Neural cell (in vitro differentiated cells): ENCODE data around the gene ZNF783. TPM values are rescaled to one million over a fixed set of nuclear protein-coding genes. Genes with fewer than 3 reads are reported as not detected.

Experiments
- H2AFZ ChIP-seq: fragments of 200-600, 300-800 bp; sonication (generic), shearing (Covaris generic); 2 replicates; pipeline ENCODE4 v1.6.0; 2014; ENCODE audit warnings: low read depth, mild to moderate bottlenecking, antibody characterized with exemption, low read length, moderate library complexity
- H3F3A ChIP-seq: fragments of 200-600 bp; shearing (Covaris generic); 2 replicates; pipeline ENCODE4 v1.6.1; 2016; ENCODE audit warnings: mild to moderate bottlenecking, moderate library complexity, mixed read lengths, antibody characterized with exemption, low read length; ENCODE audit not compliant: insufficient read depth, poor library complexity, severe bottlenecking
- H3K27ac ChIP-seq: fragments of 200-600, 300-800 bp; sonication (generic), shearing (Covaris generic); 2 replicates; pipeline ENCODE4 v1.5.1; 2014; ENCODE audit warnings: mild to moderate bottlenecking, low read length, moderate library complexity
- H3K27me3 ChIP-seq: fragments of 300-800, 200-600 bp; sonication (generic), shearing (Covaris generic); 2 replicates; pipeline ENCODE4 v1.6.0; 2014; ENCODE audit warnings: mild to moderate bottlenecking, low read depth, low read length, moderate library complexity; ENCODE audit not compliant: insufficient read depth
- H3K36me3 ChIP-seq: fragments of 300-800, 200-600 bp; sonication (generic), shearing (Covaris generic); 2 replicates; pipeline ENCODE4 v1.5.1; 2014; ENCODE audit warnings: mild to moderate bottlenecking, antibody characterized with exemption, low read length, moderate library complexity; ENCODE audit not compliant: insufficient read depth
- H3K4me2 ChIP-seq: fragments of 300-800, 200-600 bp; sonication (generic), shearing (Covaris generic); 2 replicates; pipeline ENCODE4 v1.6.0; 2014; ENCODE audit warnings: mild to moderate bottlenecking, low read length
- H3K4me3 ChIP-seq: fragments of 300-800, 200-600 bp; sonication (generic), shearing (Covaris generic); 2 replicates; pipeline ENCODE4 v1.5.1; 2014; ENCODE audit warnings: mild to moderate bottlenecking, low read length, moderate library complexity
- H3K79me2 ChIP-seq: fragments of 200-600 bp; shearing (Covaris generic); replicated peaks from 2 replicates; pipeline ENCODE4 v1.6.0; 2014; ENCODE audit warnings: mild to moderate bottlenecking, low read length, moderate library complexity; ENCODE audit not compliant: insufficient read depth
- H3K9ac ChIP-seq: fragments of 300-800, 200-600 bp; sonication (generic), shearing (Covaris generic); 2 replicates; pipeline ENCODE4 v1.6.1; 2016; ENCODE audit warnings: mild to moderate bottlenecking, low read length, mixed read lengths
- H3K9me2 ChIP-seq: fragments of 200-600 bp; shearing (Covaris generic); 2 replicates; pipeline ENCODE4 v1.6.1; 2016; ENCODE audit warnings: mild to moderate bottlenecking, low read length, mixed read lengths; ENCODE audit not compliant: insufficient read depth
- H3K9me3 ChIP-seq: fragments of 200-600, 300-800 bp; sonication (generic), shearing (Covaris generic); 2 replicates; pipeline ENCODE4 v1.6.1; 2016; ENCODE audit warnings: mild to moderate bottlenecking, mixed run types, low read length, moderate library complexity, mixed read lengths
- H4K20me1 ChIP-seq: fragments of 200-600 bp; shearing (Covaris generic); 2 replicates; pipeline ENCODE4 v1.6.1; 2016; ENCODE audit warnings: mild to moderate bottlenecking, mixed run types; ENCODE audit not compliant: insufficient read depth
- EP300 ChIP-seq: fragments of 450-650 bp; conservative IDR thresholded peaks from 2 replicates; pipeline ENCODE4 v1.6.1; 2014; ENCODE audit warnings: antibody characterized with exemption, mild to moderate bottlenecking, moderate library complexity; ENCODE audit not compliant: poor library complexity, severe bottlenecking
- EZH2 ChIP-seq: fragments of 200-600, 300-800 bp; shearing (Covaris generic), sonication (generic); IDR thresholded peaks from 2 replicates; pipeline ENCODE4 v1.6.1; 2014; ENCODE audit warnings: antibody characterized with exemption, low read length, borderline replicate concordance, mild to moderate bottlenecking; ENCODE audit not compliant: insufficient read depth, poor library complexity, severe bottlenecking
- MXI1 ChIP-seq: fragments of 450-650 bp; conservative IDR thresholded peaks from 2 replicates; pipeline ENCODE4 v1.6.1; 2014; ENCODE audit warnings: antibody characterized with exemption, mild to moderate bottlenecking; ENCODE audit not compliant: poor library complexity, severe bottlenecking
- POLR2AphosphoS5 ChIP-seq: IDR thresholded peaks from 2 replicates; pipeline ENCODE4 v1.6.1; 2012
- RAD21 ChIP-seq: fragments of 450-650 bp; conservative IDR thresholded peaks from 2 replicates; pipeline ENCODE4 v1.6.1; 2014; ENCODE audit warnings: antibody characterized with exemption, mild to moderate bottlenecking, moderate library complexity
- SMC3 ChIP-seq: fragments of 450-650 bp; conservative IDR thresholded peaks from 2 replicates; pipeline ENCODE4 v1.6.1; 2014; ENCODE audit warnings: antibody characterized with exemption, mild to moderate bottlenecking, moderate library complexity; ENCODE audit not compliant: poor library complexity
- TAF1 ChIP-seq: IDR thresholded peaks from 2 replicates; pipeline ENCODE4 v1.6.1; 2012; ENCODE audit warnings: low read depth
- polyA plus RNA-seq: library from polyadenylated mRNA; depleted of rRNA; stranded (reverse); fragments of >200 nt; gene quantifications from 2 replicates; pipeline ENCODE4 v1.2.3, GENCODE V29; 2014
- TF ChIP-seq, protein P1 (sequence below): IDR thresholded peaks from 2 replicates; pipeline ENCODE4 v1.6.1; 2012; ENCODE audit warnings: borderline replicate concordance
- TF ChIP-seq, protein P2 (sequence below): fragments of 450-650 bp; IDR thresholded peaks from 2 replicates; pipeline ENCODE4 v1.5.1; 2014; ENCODE audit warnings: antibody characterized with exemption, mild to moderate bottlenecking, moderate library complexity; ENCODE audit not compliant: poor library complexity, severe bottlenecking

The ZNF783 gene
- polyA plus RNA-seq, 1 donor from 2014 or later: 23.9 TPM

DNA sequence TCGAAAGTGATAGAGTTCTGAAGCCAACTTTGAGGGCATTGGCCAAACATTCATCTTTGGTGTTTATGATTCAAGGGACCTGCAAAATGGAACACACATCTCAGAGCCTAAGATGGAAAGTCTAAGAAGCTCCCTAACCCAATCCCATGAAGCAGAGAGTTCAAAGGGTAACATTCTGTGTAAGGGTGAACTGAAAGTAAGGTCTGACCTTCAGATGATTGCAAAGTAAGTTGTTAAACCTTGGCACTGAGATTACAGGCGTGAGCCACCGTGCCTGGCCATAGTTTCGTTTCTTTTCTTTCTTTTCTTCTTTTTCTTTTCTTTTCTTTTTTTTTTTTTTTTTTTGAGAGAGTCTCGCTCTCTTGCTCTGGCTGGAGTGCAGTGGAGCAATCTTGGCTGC, 20.3 kb upstream of the ZNF783 start:
- H3F3A ChIP-seq: no peaks in the 10 kb centered on the region
- H3K27ac ChIP-seq: no peak overlapping the region
- H2AFZ ChIP-seq: no peak overlapping the region
- peaks cover 26% of the 10 kb centered on the region for H3K79me2 ChIP-seq
- H3K9me3 ChIP-seq: no peaks in the 10 kb centered on the region
- H3K4me2 ChIP-seq: no peak overlapping the region
- no peaks in the 10 kb centered on the region for H3K36me3 ChIP-seq
- H3K4me3 ChIP-seq: no peak overlapping the region
- no peaks in the 10 kb centered on the region for H3K27me3 ChIP-seq
- H3K9ac ChIP-seq: no peak overlapping the region
- H3K9me2 ChIP-seq: no peaks in the 10 kb centered on the region
- H4K20me1 ChIP-seq: no peaks in the 10 kb centered on the region
- no peak for TF ChIP-seq EP300
- TF ChIP-seq TAF1: no peak
- TF ChIP-seq MXI1: no peak
- TF ChIP-seq, protein P1, sequence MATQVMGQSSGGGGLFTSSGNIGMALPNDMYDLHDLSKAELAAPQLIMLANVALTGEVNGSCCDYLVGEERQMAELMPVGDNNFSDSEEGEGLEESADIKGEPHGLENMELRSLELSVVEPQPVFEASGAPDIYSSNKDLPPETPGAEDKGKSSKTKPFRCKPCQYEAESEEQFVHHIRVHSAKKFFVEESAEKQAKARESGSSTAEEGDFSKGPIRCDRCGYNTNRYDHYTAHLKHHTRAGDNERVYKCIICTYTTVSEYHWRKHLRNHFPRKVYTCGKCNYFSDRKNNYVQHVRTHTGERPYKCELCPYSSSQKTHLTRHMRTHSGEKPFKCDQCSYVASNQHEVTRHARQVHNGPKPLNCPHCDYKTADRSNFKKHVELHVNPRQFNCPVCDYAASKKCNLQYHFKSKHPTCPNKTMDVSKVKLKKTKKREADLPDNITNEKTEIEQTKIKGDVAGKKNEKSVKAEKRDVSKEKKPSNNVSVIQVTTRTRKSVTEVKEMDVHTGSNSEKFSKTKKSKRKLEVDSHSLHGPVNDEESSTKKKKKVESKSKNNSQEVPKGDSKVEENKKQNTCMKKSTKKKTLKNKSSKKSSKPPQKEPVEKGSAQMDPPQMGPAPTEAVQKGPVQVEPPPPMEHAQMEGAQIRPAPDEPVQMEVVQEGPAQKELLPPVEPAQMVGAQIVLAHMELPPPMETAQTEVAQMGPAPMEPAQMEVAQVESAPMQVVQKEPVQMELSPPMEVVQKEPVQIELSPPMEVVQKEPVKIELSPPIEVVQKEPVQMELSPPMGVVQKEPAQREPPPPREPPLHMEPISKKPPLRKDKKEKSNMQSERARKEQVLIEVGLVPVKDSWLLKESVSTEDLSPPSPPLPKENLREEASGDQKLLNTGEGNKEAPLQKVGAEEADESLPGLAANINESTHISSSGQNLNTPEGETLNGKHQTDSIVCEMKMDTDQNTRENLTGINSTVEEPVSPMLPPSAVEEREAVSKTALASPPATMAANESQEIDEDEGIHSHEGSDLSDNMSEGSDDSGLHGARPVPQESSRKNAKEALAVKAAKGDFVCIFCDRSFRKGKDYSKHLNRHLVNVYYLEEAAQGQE: no peak
- no peak for TF ChIP-seq SMC3
- no peak for TF ChIP-seq EZH2
- TF ChIP-seq RAD21: no peak
- TF ChIP-seq, protein P2, sequence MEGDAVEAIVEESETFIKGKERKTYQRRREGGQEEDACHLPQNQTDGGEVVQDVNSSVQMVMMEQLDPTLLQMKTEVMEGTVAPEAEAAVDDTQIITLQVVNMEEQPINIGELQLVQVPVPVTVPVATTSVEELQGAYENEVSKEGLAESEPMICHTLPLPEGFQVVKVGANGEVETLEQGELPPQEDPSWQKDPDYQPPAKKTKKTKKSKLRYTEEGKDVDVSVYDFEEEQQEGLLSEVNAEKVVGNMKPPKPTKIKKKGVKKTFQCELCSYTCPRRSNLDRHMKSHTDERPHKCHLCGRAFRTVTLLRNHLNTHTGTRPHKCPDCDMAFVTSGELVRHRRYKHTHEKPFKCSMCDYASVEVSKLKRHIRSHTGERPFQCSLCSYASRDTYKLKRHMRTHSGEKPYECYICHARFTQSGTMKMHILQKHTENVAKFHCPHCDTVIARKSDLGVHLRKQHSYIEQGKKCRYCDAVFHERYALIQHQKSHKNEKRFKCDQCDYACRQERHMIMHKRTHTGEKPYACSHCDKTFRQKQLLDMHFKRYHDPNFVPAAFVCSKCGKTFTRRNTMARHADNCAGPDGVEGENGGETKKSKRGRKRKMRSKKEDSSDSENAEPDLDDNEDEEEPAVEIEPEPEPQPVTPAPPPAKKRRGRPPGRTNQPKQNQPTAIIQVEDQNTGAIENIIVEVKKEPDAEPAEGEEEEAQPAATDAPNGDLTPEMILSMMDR: no peak
- TF ChIP-seq POLR2AphosphoS5: no peak

DNA sequence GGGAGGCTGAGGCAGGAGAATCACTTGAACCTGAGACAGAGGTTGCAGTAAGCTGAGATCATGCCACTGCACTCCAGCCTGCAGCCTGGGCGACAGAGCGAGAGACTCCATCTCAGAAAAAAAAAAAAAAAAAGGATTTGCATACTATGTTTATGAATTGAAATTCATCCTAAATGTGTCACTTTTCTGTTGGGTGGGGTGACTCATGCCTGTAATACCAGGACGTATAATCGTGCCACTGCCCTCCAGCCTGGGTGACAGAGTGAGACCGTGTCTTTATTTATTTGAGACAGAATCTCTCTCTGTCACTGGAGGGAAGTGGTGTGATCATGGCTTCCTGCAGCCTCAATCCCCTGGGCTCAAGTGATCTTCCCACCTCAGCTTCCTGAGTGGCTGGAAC, 16.8 kb upstream of the ZNF783 start:
- H3K4me3 ChIP-seq: no peak overlapping the region
- no peak overlapping the region for H2AFZ ChIP-seq
- H3K27ac ChIP-seq: no peak overlapping the region
- H3K4me2 ChIP-seq: no peak overlapping the region
- H3K9me2 ChIP-seq: no peaks in the 10 kb centered on the region
- TF ChIP-seq TAF1 (no peak), MXI1 (no peak), RAD21 (no peak), SMC3 (no peak), EZH2 (no peak), EP300 (no peak), POLR2AphosphoS5 (no peak)
- TF ChIP-seq, protein P1: no peak
- TF ChIP-seq, protein P2: no peak
- H3K79me2 ChIP-seq: peaks cover 22% of the 10 kb centered on the region
- no peaks in the 10 kb centered on the region for H3K27me3 ChIP-seq
- H3K9ac ChIP-seq: no peak overlapping the region
- no peaks in the 10 kb centered on the region for H3K36me3 ChIP-seq
- no peaks in the 10 kb centered on the region for H4K20me1 ChIP-seq
- no peaks in the 10 kb centered on the region for H3F3A ChIP-seq
- no peaks in the 10 kb centered on the region for H3K9me3 ChIP-seq
